ENCODE measurements around the gene INAVA.
"Not testable (repeated sequence)": the region's sequence is repeated elsewhere in the genome, so short reads cannot be mapped to it uniquely, and the experiment has no call there.

The INAVA gene

DNA sequence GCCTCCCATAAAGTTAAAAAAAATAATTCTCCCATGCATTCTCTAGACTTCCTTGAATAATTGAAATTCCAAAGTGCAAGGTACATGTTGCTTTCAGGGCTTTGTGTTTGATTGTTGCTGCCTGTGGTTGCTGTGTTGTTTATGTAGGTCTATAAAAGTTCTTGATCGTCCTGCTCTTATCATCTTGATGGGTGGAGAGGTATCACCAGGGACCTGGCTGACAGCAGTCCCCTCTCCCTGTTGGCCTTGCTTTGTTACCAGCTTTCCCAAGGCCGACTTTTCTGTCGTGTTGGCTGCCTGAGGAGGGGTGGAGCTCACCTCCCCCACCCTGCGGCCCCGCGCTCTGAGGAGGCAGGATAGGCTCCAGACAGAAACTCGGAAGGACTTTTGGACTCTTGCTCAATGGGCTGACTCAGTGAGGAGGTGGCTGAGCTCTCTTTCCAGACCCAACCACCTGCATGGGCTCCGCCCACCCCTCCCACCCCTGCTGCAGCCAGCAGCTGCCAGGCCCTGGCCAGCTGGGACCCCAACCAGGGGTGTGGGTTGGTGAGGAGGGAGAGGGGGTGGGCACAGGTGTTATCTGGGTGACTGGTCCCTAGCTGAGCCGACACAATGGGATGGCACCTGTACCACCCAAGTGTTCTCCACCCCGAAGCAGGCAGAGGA, 2.0 kb downstream of the INAVA start:
- DNase-seq (ENCODE audit: extremely low read depth in 1 of 2, low read depth in 1 of 2): no peak

DNA sequence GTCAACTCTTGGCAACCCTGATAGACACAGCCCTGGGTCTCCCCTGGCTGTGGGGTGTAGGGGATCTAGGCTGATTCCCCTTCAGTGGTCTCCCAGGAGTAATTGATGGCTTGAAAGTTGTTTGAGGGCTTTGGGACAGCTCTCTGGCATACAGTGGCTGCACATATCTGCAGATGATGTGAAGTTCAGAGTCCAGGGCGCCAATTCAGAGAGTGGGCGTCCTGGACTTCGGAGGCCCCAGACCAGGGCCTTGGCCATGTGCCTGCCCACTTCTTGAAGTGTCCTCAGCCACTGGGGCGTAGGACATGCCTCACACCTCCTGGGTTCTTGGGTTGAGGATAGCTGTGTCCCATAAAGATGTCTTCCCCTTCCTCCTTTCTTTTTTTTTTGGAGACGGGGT, 2.6 kb downstream of the INAVA start:
- DNase-seq (ENCODE audit: extremely low read depth in 1 of 2, low read depth in 1 of 2): no peak

DNA sequence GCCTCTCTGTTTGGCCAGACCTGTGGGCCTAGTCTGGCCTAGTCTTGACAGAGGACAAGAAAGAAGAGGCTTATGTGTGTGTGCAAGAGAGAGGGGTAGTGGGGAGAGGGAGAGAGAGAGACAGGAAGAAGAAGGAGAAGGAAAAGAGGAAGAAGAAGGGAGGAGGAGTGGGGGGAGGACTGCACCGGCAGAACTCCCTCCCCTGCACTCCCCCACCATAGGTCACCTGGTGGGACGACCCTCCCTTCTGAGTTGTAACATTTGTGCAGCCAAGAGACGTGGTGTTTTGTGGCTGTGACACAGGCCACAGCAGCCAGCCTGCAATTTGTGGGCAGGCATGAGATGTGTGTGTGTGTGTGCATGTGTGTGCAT, 4.3 kb downstream of the INAVA start:
- DNase-seq (ENCODE audit: extremely low read depth in 1 of 2, low read depth in 1 of 2): no peak

- DNase-seq (ENCODE audit: extremely low read depth in 1 of 2, low read depth in 1 of 2): no peak
These were observed 4.8 kb downstream of the INAVA start for GRCh38 chr1:200899451-200899915.

- no peak for DNase-seq (ENCODE audit: extremely low read depth in 1 of 2, low read depth in 1 of 2)
These were observed 5.5 kb downstream of the INAVA start for GRCh38 chr1:200899954-200900867.

DNA sequence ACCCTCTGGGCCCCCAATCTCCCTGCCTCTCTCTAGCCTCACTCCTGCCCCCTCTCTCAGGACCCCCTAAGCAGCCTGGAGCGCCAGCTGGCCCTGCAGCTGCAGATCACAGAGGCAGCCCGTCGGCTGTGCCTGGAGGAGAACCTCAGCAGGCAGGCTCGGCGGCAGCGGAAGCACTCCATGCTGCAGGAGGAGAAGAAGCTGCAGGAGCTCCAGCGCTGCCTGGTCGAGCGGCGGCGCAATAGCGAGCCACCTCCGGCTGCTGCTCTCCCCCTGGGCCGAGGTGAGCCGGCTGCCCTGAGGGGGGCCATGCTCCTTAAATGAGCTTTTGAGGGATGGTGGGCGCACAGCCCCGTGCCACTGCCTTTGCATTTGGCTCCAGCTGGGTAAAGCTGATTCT, 6.2 kb downstream of the INAVA start:
- DNase-seq (ENCODE audit: extremely low read depth in 1 of 2, low read depth in 1 of 2): no peak

DNA sequence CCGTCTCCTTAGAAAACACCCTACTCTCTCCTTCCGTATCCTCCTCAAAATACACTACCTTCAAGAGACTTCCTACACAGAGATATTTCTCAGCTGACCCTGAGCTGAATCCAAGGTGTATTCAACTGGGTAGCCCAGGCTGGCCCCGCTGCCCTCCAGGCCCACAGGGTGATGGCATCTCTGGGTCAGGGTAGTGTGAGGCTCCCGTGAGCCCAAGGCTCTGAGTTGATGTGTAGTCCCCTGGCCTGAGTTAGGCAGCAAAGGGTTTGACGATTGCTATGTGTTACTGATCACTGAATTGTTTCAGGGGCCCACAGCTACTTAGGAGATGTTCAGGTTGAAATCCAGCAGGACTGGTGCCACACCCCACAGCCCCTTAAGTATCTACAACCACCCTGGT, 6.7 kb downstream of the INAVA start:
- no peak for DNase-seq (ENCODE audit: extremely low read depth in 1 of 2, low read depth in 1 of 2)

- no peak for DNase-seq (ENCODE audit: extremely low read depth in 1 of 2, low read depth in 1 of 2)
These were observed 7.2 kb downstream of the INAVA start for GRCh38 chr1:200901796-200902444.

DNA sequence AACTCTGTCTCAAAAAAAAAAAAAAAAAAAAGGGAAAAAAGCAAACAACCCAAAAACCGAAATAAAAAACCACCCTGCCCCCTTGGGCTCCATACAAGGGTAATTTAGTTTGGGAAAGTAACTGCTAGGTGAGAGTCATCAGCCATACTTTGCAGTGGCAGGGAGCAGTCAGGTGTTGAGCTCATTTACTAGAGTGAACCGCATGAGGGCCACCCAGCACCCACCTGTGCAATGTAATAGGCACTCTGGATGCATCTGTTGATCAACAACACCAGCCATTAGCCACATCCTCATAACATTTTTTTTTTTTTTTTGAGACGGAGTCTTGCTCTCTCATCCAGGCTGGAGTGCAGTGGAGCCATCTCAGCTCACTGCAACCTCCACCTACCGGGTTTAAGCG, 9.1 kb downstream of the INAVA start:
- DNase-seq (ENCODE audit: extremely low read depth in 1 of 2, low read depth in 1 of 2): no peak

DNA sequence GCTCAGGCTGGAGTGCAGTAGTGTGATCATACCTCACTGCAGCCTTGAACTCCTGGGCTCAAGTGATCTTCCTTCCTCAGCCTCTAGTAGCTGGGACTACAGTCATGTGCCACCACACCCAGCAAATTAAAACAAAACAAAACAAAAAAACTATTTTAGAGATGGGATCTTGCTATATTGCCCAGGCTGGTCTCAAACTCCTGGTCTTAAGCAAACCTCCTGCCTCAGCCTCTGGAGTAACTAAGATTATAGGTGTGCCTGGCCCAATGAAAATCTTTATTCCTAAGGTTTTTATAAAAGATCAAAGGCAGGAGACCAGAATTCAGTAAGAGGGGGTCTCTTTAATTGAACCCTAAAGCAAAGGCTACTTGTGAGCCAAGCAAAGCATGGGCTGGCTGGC, 10.1 kb downstream of the INAVA start:
- no peak for DNase-seq (ENCODE audit: extremely low read depth in 1 of 2, low read depth in 1 of 2)

GRCh38 chr1:200905411-200906052, 10.8 kb downstream of the INAVA start:
- peak in 1 of 2 donors; percentile 47 for DNase-seq (ENCODE audit: extremely low read depth in 1 of 2, low read depth in 1 of 2)

- DNase-seq (ENCODE audit: extremely low read depth in 1 of 2, low read depth in 1 of 2): no peak
These were observed 11.8 kb downstream of the INAVA start for GRCh38 chr1:200906491-200906890.

DNA sequence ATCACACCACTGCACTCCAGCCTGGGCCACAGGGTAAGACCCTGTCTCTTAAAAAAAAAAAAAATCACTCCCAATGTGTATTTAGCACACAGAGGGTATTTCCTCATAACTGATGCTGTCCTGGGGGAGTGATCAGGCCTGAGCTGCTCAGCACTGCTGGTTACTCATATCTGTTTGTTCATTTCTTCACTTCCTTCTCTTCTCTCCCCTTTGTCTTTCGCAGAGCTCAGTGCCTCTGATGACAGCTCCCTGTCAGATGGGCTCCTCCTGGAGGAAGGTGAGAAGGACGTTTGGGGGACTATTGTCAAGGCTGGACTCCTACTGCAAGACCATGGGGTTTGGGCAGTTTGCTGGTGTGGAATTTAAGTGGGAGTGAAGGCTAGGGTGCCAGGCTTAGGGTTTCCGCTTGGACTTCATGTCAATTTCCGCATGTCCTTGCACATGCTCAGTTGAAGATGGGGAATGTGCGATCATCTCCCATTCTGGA, 13.0 kb downstream of the INAVA start:
- no peak for DNase-seq (ENCODE audit: extremely low read depth in 1 of 2, low read depth in 1 of 2)

GRCh38 chr1:200908191-200908868, 13.6 kb downstream of the INAVA start:
- no peak for DNase-seq (ENCODE audit: extremely low read depth in 1 of 2, low read depth in 1 of 2)

DNA sequence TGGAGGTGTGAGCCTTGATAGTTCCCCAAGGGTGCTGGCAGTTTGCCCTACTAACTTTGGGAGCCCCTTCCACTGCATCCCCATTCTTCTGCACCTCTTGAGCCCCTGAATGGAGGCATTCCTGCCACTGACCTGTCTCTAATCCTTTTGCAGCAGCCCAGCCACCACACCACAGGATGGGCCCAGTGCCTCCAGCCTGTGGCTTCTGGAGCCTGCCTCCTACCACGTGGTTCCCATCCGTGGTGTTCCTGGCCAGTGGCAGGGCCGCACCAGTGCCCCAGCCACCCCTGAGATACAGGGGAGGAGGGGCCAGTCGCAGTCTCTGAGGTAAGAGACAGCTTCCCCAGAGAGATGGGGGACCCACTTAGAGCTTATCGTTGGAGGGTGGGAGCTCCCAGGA, 14.4 kb downstream of the INAVA start:
- no peak for DNase-seq (ENCODE audit: extremely low read depth in 1 of 2, low read depth in 1 of 2)

GRCh38 chr1:200909757-200910239, 15.1 kb downstream of the INAVA start:
- no peak for DNase-seq (ENCODE audit: extremely low read depth in 1 of 2, low read depth in 1 of 2)

- DNase-seq (ENCODE audit: extremely low read depth in 1 of 2, low read depth in 1 of 2): no peak
These were observed 16.7 kb downstream of the INAVA start for GRCh38 chr1:200911361-200911760.

DNA sequence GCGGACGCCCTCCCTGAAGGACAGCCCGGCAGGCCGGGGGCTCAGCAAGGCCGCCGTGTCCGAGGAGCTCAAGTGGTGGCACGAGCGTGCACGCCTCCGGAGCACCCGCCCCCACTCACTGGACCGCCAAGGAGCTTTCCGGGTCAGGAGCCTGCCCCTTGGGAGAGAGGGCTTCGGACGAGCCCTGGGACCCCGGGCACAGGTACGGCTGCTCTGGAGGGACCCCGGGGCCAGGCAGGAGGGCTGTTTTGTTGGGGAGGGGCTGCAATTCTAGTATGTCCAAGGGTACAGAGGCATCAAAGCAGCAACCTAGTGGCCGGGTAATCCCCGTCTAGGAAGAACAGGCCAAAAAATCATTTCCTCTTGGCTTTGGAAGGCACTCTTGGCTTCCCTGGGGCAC, 17.2 kb downstream of the INAVA start:
- DNase-seq (ENCODE audit: extremely low read depth in 1 of 2, low read depth in 1 of 2): not testable (repeated sequence)

DNA sequence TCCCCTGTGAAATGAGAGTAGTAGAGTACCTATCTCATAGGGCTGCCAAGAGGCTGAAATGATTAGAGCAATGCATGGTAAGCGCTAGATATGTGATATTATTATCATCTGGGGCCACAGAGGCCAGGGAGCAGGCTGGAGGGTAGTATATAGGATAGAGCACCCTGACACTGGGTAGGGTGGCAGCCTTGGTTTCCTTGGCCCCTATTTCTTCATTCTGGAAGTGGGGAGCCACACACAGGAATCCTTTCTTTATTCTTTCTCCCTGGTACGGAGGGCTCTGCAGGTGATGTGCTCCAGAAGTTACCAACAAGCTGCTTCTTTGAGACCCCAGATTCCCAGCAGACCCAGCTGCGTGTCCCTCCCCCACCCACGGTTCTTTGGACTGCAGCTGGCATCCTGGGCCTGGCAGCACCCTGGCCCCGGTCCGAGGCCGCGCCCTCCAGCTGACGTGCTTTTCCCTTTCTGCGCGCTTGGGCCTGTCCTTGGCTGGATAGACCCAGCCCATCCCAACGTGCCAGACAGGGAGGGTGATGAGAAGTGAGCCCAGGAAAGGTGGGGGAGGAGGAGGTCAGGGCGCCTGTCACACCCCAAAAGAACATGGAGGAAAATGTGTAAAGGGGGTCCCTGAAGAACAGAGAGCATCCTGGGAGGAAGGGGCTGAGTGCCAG, 18.2 kb downstream of the INAVA start:
- no peak for DNase-seq (ENCODE audit: extremely low read depth in 1 of 2, low read depth in 1 of 2)

DNA sequence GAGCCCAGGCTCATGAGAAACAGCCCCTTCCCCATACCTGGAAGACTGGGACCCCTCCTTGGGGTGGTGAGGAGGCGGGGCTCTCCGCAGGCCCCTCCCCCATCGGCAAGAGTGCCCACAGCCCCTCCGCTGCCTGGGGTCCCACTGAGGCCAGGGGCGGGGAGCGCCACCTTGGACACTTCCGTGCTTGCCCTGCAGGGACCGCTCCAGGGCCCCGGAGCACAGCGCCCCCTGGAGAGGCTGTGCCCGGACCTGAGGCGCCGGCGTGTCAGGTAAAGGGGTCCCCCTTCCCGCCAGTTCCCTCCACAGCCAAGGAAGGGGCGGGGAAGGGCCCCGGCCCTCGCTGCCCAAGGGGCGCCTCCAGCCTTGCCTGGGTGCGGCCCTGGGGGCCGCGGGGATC, 21.5 kb downstream of the INAVA start:
- DNase-seq (ENCODE audit: extremely low read depth in 1 of 2, low read depth in 1 of 2): no peak

Measured in stimulated activated CD8-positive, alpha-beta memory T cell treated with anti-CD3 and anti-CD28 coated beads, Interleukin-7, amount 100 ng/mL, for 48 hours (primary cell).